A549 (cell line): ENCODE measurements around the gene S100A11. TPM values are rescaled to one million over a fixed set of nuclear protein-coding genes. Genes with fewer than 3 reads are reported as not detected.

Experiments
- ATAC-seq, 2 experiments: fragments of 200-7000 bp in 1 of 2; fragments of >200 bp in 1 of 2; cut with Nextera tagmentation in 1 of 2; cut with Tn5 transposase in 1 of 2; 3 replicates each; pipeline versions ENCODE4 v1.8.0 to v1.9.1; 2018 to 2020; ENCODE audit warnings: mild to moderate bottlenecking in 1 of 2, moderate library complexity in 1 of 2
- CTCF ChIA-PET: fragments of 300-600 bp; sonication (Branson Sonifier 250); formaldehyde crosslinking; extraction: SDS; loops from one replicate; lab custom pipeline; 2021; ENCODE audit warnings: antibody characterized with exemption, inconsistent platforms; lab: Yijun Ruan, JAX
- POLR2A ChIA-PET: fragments of 350-600 bp; formaldehyde crosslinking; extraction: SDS; loops from one replicate; lab custom pipeline; 2021; ENCODE audit warnings: antibody characterized with exemption, inconsistent platforms; lab: Yijun Ruan, JAX
- DNase-seq, 2 experiments: peaks; one replicate each; pipeline versions ENCODE4 v3.0.0 to v3.0.0-alpha.2; 2011 to 2016; ENCODE audit warnings: low read depth in 1 of 2, low spot score in 1 of 2
- FAIRE-seq: peaks from 2 replicates; lab custom pipeline; 2011; peaks lifted over from hg19 to GRCh38; lab: Jason Lieb, UNC
- H3K27ac ChIP-seq, 2 experiments: fragments of >200 bp; sonication (Bioruptor Twin); formaldehyde crosslinking; 3 replicates each; pipeline ENCODE4 v1.5.1; 2016 to 2017
- H3K4me1 ChIP-seq: fragments of >200 bp; sonication (Bioruptor Twin); formaldehyde crosslinking; 3 replicates; pipeline ENCODE4 v1.6.1; 2016
- H3K4me2 ChIP-seq: fragments of >200 bp; sonication (Bioruptor Twin); formaldehyde crosslinking; 3 replicates; pipeline ENCODE4 v1.6.1; 2016
- H3K4me3 ChIP-seq: fragments of >200 bp; sonication (Bioruptor Twin); formaldehyde crosslinking; 3 replicates; pipeline ENCODE4 v1.5.1; 2016
- H3K9me3 ChIP-seq: fragments of >200 bp; sonication (Bioruptor Twin); formaldehyde crosslinking; 3 replicates; pipeline ENCODE4 v1.6.1; 2016
- BCL3 ChIP-seq: fragments of >200 bp; sonication (Bioruptor Twin); formaldehyde crosslinking; IDR thresholded peaks from 3 replicates; pipeline ENCODE4 v1.6.1; 2016
- CBX8 ChIP-seq: fragments of 200-600 bp; sonication (generic); IDR thresholded peaks from 2 replicates; pipeline ENCODE4 v1.6.1; 2016
- CEBPB ChIP-seq, 2 experiments: fragments of >200 bp in 1 of 2; sonication (Bioruptor Twin) in 1 of 2; formaldehyde crosslinking in 1 of 2; IDR thresholded peaks; 2 replicates each; pipeline ENCODE4 v1.6.1; 2012 to 2016
- CTCF ChIP-seq: fragments of >200 bp; sonication (Bioruptor Twin); formaldehyde crosslinking; IDR thresholded peaks from 3 replicates; pipeline ENCODE4 v1.5.1; 2016
- EHMT2 ChIP-seq: fragments of 200-600 bp; sonication (generic); IDR thresholded peaks from 2 replicates; pipeline ENCODE4 v1.6.1; 2016; ENCODE audit warnings: antibody characterized with exemption, low read depth, mild to moderate bottlenecking, moderate library complexity
- FOSL2 ChIP-seq, 2 experiments: fragments of 450-650 bp in 1 of 2; fragments of >200 bp in 1 of 2; sonication (Bioruptor Twin) in 1 of 2; formaldehyde crosslinking; IDR thresholded peaks; 2 replicates each; pipeline versions ENCODE4 v1.5.0 to v1.6.1; 2016 to 2020; ENCODE audit warnings: mild to moderate bottlenecking in 1 of 2, moderate library complexity in 1 of 2
- FOXS1 ChIP-seq: fragments of 250-450 bp; sonication (Bioruptor Pico); IDR thresholded peaks from 2 replicates; pipeline ENCODE4 v1.5.0; 2020; ENCODE audit warnings: mild to moderate bottlenecking, moderate library complexity
- GATA3 ChIP-seq: IDR thresholded peaks from 2 replicates; pipeline ENCODE4 v1.6.1; 2012; ENCODE audit warnings: borderline replicate concordance
- JUNB ChIP-seq: fragments of >200 bp; sonication (Bioruptor Twin); formaldehyde crosslinking; IDR thresholded peaks from 2 replicates; pipeline ENCODE4 v1.6.1; 2016
- MAFK ChIP-seq: fragments of 450-650 bp; IDR thresholded peaks from 2 replicates; pipeline ENCODE4 v1.6.1; 2014; ENCODE audit not compliant: partially characterized antibody
- MAX ChIP-seq: IDR thresholded peaks from 2 replicates; pipeline ENCODE4 v1.6.1; 2012
- MAZ ChIP-seq: fragments of 150-350 bp; IDR thresholded peaks from 2 replicates; pipeline ENCODE4 v1.6.1; 2014; ENCODE audit warnings: antibody characterized with exemption, low read depth, low read length, borderline replicate concordance
- NPAS2 ChIP-seq: fragments of 250-450 bp; sonication (Bioruptor Pico); IDR thresholded peaks from 2 replicates; pipeline ENCODE4 v1.8.0; 2022; ENCODE audit warnings: mild to moderate bottlenecking, moderate library complexity, borderline replicate concordance
- PHF8 ChIP-seq: fragments of 200-600 bp; sonication (generic); IDR thresholded peaks from 2 replicates; pipeline ENCODE4 v1.6.1; 2016; ENCODE audit warnings: low read depth, mild to moderate bottlenecking, antibody characterized with exemption, moderate library complexity, borderline replicate concordance
- RAD21 ChIP-seq, 2 experiments: fragments of >200 bp in 1 of 2; sonication (Bioruptor Twin) in 1 of 2; formaldehyde crosslinking in 1 of 2; IDR thresholded peaks in 1 of 2; conservative IDR thresholded peaks in 1 of 2; 2 replicates in 1 of 2; 3 replicates in 1 of 2; pipeline ENCODE4 v1.6.1; 2012 to 2018; ENCODE audit warnings: inconsistent platforms in 1 of 2
- REST ChIP-seq: fragments of 200-600 bp; sonication (generic); IDR thresholded peaks from 2 replicates; pipeline ENCODE4 v1.6.1; 2016; ENCODE audit warnings: antibody characterized with exemption, mild to moderate bottlenecking, moderate library complexity
- SREBF2 ChIP-seq: fragments of 450-650 bp; IDR thresholded peaks from 2 replicates; pipeline ENCODE4 v1.6.1; 2014; ENCODE audit warnings: mild to moderate bottlenecking, moderate library complexity
- ZFP36 ChIP-seq: fragments of 450-650 bp; IDR thresholded peaks from 2 replicates; pipeline ENCODE4 v1.6.1; 2014; ENCODE audit warnings: borderline replicate concordance; ENCODE audit not compliant: partially characterized antibody
- ZSCAN20 ChIP-seq: fragments of 250-450 bp; sonication (Bioruptor Pico); IDR thresholded peaks from 2 replicates; pipeline ENCODE4 v1.8.0; 2022; ENCODE audit warnings: mild to moderate bottlenecking, moderate library complexity
- WGBS: methylation state at CpG from one replicate; pipeline ENCODE4 v1.1.6; 2017; ENCODE audit errors: missing lambda C conversion rate; 5-methylcytosine and 5-hydroxymethylcytosine counted together
- polyA plus RNA-seq, 4 experiments: library from polyadenylated mRNA; depleted of rRNA in 3 of 4; stranded (reverse); fragments of >200 nt; fragmentation: RNase III in 1 of 4; extraction: RNeasy Plus Mini Kit Qiagen cat#74134 plus additional on column Dnase treatment in 1 of 4; gene quantifications; 2 replicates in 3 of 4; 3 replicates in 1 of 4; pipeline ENCODE4 v1.2.3, GENCODE V29; 2011 to 2017
- TF ChIP-seq, protein P1 (sequence below): IDR thresholded peaks from 2 replicates; pipeline ENCODE4 v1.6.1; 2012; ENCODE audit warnings: low read depth, borderline replicate concordance
- TF ChIP-seq, protein P2 (sequence below): fragments of 450-650 bp; IDR thresholded peaks from 2 replicates; pipeline ENCODE4 v1.6.1; 2014; ENCODE audit warnings: antibody characterized with exemption

The S100A11 gene
- polyA plus RNA-seq, 2 of the 4 experiments (the other 2 are of a cell fraction): 671 to 1,531 TPM

DNA sequence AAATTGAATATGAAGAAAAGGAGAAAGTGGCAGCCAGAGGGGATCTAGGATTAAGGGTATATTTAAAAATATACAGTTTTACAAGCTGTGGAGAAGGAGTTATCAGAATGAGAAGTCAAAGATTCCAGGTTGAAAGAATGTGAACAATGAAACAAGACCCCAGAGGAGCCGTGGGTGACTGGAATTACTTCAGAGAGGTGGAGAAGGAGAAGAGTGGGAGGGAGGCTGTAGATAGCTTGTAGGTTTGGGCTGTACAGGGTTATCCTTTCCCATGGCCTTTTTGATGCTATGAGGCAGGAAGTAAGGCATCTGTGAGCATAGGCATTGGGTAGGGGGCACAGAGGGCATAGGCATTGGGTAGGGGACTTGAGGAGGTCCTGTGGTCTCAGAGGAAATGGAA lies 5.2 kb upstream of the S100A11 start:
- H3K4me3 ChIP-seq: no peak overlapping the region
- WGBS: 39% methylated on average over 1 of the region's 1 CpG
- ATAC-seq (no peak), FAIRE-seq (no peak), DNase-seq (no peak)
- 0 out of 6 replicates have a peak overlapping the region, but pooled peaks of 1 of the 2 experiments have one; percentile 19 for H3K27ac ChIP-seq
- H3K4me2 ChIP-seq: no peak overlapping the region
- POLR2A ChIA-PET: no interaction called here
- peaks cover 12% of the 10 kb centered on the region for H3K4me1 ChIP-seq
- TF ChIP-seq MAZ: no peak
- CTCF ChIA-PET: interaction anchor here (0.9 to 3.0 kb wide), 7 partner anchors 11 to 418 kb away, joined by 3 to 11 read pairs (median 5); no protein-coding TSS in a partner anchor
- peaks cover 10% of the 10 kb centered on the region for H3K9me3 ChIP-seq

DNA sequence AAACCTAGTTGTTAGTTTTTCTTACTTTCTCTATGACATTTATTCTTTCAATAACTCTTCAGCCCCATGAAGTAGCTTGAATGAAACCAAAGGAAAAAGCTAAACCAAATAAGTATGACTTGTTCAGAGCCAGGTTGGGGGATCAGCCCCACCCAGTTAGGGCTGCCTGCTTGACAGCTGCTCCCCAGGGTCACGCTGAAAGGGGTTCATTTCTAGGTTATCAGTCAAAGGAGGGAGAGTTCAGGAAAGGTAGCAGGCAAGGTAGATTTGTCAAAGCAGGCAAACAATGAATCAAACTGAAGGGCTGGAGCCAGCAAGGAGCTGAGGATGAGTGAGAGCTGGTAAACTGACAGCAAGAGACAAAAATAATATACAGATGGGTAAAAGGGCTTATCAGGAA lies 3.1 kb upstream of the S100A11 start:
- peaks cover 6% of the 10 kb centered on the region; the same call in 2 of the 3 replicates for H3K4me1 ChIP-seq
- peak overlapping the region in 1 of 2 experiments; percentile 24; a peak in 1 of 6 replicates for H3K27ac ChIP-seq
- DNase-seq (no peak), ATAC-seq (no peak), FAIRE-seq (no peak)
- H3K9me3 ChIP-seq: no peaks in the 10 kb centered on the region
- ChIA-PET CTCF (interaction anchor here (0.7 to 3.0 kb wide), 6 partner anchors 8 to 149 kb away, joined by 3 to 11 read pairs (median 4); no protein-coding TSS in a partner anchor), POLR2A (interaction anchor here (1.0 kb wide), 1 partner anchor 48 kb away, joined by 3 read pairs; no protein-coding TSS in a partner anchor)
- 67% methylated on average over 1 of the region's 1 CpG for WGBS
- H3K4me3 ChIP-seq: no peak overlapping the region
- no peak overlapping the region for H3K4me2 ChIP-seq
- TF ChIP-seq, protein P1, sequence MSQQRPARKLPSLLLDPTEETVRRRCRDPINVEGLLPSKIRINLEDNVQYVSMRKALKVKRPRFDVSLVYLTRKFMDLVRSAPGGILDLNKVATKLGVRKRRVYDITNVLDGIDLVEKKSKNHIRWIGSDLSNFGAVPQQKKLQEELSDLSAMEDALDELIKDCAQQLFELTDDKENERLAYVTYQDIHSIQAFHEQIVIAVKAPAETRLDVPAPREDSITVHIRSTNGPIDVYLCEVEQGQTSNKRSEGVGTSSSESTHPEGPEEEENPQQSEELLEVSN: no peak
- TF ChIP-seq CBX8: no peak
- no peak for TF ChIP-seq CEBPB (IDR thresholded peaks at IDR 0.05)
- no peak for TF ChIP-seq NPAS2
- no peak for TF ChIP-seq REST
- TF ChIP-seq FOSL2 (IDR thresholded peaks at IDR 0.05): no peak
- no peak for TF ChIP-seq FOSL2 (CRISPR knock-in tag; IDR thresholded peaks at IDR 0.05)
- no peak for TF ChIP-seq ZFP36
- TF ChIP-seq RAD21 (conservative IDR thresholded peaks at IDR 0.05 in 1 of 2, IDR thresholded peaks at IDR 0.05 in 1 of 2): no peak
- TF ChIP-seq SREBF2: no peak
- no peak for TF ChIP-seq PHF8
- TF ChIP-seq JUNB: no peak
- TF ChIP-seq EHMT2: no peak
- no peak for TF ChIP-seq MAX
- no peak for TF ChIP-seq BCL3

- POLR2A ChIA-PET: interaction anchor here (1.0 to 1.5 kb wide), 2 partner anchors 9 to 47 kb away, joined by 3 to 6 read pairs; no protein-coding TSS in a partner anchor
- CTCF ChIA-PET: interaction anchor here (0.7 to 3.0 kb wide), 4 partner anchors 9 to 150 kb away, joined by 3 to 11 read pairs (median 6); no protein-coding TSS in a partner anchor
- H3K4me3 ChIP-seq: no peak overlapping the region
- ATAC-seq (no peak), FAIRE-seq (no peak), DNase-seq (no peak)
- H3K4me1 ChIP-seq: peaks cover 6% of the 10 kb centered on the region; the same call in 2 of the 3 replicates
- no peak overlapping the region for H3K27ac ChIP-seq
- WGBS: 88% methylated on average over 1 of the region's 1 CpG
- no peaks in the 10 kb centered on the region for H3K9me3 ChIP-seq
- H3K4me2 ChIP-seq: no peak overlapping the region
- TF ChIP-seq ZSCAN20: no peak
- TF ChIP-seq BCL3: no peak
- TF ChIP-seq GATA3: no peak
- no peak for TF ChIP-seq FOXS1 (CRISPR knock-in tag)
- TF ChIP-seq ZFP36: no peak
- no peak for TF ChIP-seq MAZ
- no peak for TF ChIP-seq MAFK
- no peak for TF ChIP-seq CTCF
- TF ChIP-seq, protein P1: no peak
- TF ChIP-seq, protein P2, sequence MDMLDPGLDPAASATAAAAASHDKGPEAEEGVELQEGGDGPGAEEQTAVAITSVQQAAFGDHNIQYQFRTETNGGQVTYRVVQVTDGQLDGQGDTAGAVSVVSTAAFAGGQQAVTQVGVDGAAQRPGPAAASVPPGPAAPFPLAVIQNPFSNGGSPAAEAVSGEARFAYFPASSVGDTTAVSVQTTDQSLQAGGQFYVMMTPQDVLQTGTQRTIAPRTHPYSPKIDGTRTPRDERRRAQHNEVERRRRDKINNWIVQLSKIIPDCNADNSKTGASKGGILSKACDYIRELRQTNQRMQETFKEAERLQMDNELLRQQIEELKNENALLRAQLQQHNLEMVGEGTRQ: no peak
Measured at GRCh38 chr1:152039461-152039860, 2.7 kb upstream of the S100A11 start.
